Type B pancreatic cell (in vitro differentiated cells): ENCODE results near the gene BRD9. TPM values are rescaled to one million over a fixed set of nuclear protein-coding genes. Genes with fewer than 3 reads are reported as not detected.
A peak's percentile ranks its signal among the peaks of the same experiment; 100 is the strongest.
"Not testable (repeated sequence)": the region's sequence is repeated elsewhere in the genome, so short reads cannot be mapped to it uniquely, and the experiment has no call there.

ENCODE experiments used
- DNase-seq: peaks from one replicate; pipeline ENCODE4 v3.0.0; 2021; ENCODE audit warnings: mixed read lengths; ENCODE audit not compliant: unreplicated experiment; ENCODE audit errors: extremely low spot score
- H3K27ac Mint-ChIP-seq: 2 replicates; pipeline ENCODE4 v1.8.0; 2021; ENCODE audit warnings: mild to moderate bottlenecking, mixed read lengths
- H3K27me3 Mint-ChIP-seq: 2 replicates; pipeline ENCODE4 v1.8.0; 2021; ENCODE audit warnings: mixed read lengths
- H3K36me3 Mint-ChIP-seq: 2 replicates; pipeline ENCODE4 v1.8.0; 2021; ENCODE audit warnings: mixed read lengths
- H3K4me1 Mint-ChIP-seq: one replicate; pipeline ENCODE4 v1.8.0; 2021; ENCODE audit warnings: mixed read lengths; ENCODE audit not compliant: unreplicated experiment
- H3K4me3 Mint-ChIP-seq: 2 replicates; pipeline ENCODE4 v1.8.0; 2021; ENCODE audit warnings: mild to moderate bottlenecking, mixed read lengths
- H3K9me3 Mint-ChIP-seq: 2 replicates; pipeline ENCODE4 v1.8.0; 2021; ENCODE audit warnings: mixed read lengths
- CTCF ChIP-seq: fragments of 200-600 bp; sonication (generic); conservative IDR thresholded peaks from 2 replicates; pipeline ENCODE4 v1.5.0; 2021; ENCODE audit warnings: antibody characterized with exemption, mild to moderate bottlenecking
- total RNA-seq: library from RNA; stranded (reverse); gene quantifications from 2 replicates; pipeline ENCODE4 v1.2.1, GENCODE V29; 2021; ENCODE audit warnings: low replicate concordance

BRD9 gene
- total RNA-seq, 1 donor from 2014 or later = 55.6 TPM

- Mint-ChIP-seq H3K9me3 (no peaks in the 10 kb centered on the region), H3K36me3 (peaks cover 24% of the 10 kb centered on the region), H3K4me3 (no peak overlapping the region), H3K4me1 (no peaks in the 10 kb centered on the region), H3K27me3 (no peaks in the 10 kb centered on the region), H3K27ac (peak overlapping the region; percentile 68)
- no peak for DNase-seq
- no peak for TF ChIP-seq CTCF
These were observed 10.1 kb downstream of the BRD9 start for GRCh38 chr5:882253-883183.

GRCh38 chr5:881551-881935, 11.1 kb downstream of the BRD9 start:
- DNase-seq = no peak
- Mint-ChIP-seq H3K36me3 (peaks cover 19% of the 10 kb centered on the region), H3K27me3 (no peaks in the 10 kb centered on the region), H3K4me1 (no peaks in the 10 kb centered on the region), H3K4me3 (no peak overlapping the region), H3K27ac (no peak overlapping the region), H3K9me3 (no peaks in the 10 kb centered on the region)
- TF ChIP-seq CTCF = no peak

- Mint-ChIP-seq H3K36me3 (peaks cover 19% of the 10 kb centered on the region), H3K9me3 (no peaks in the 10 kb centered on the region), H3K4me3 (no peak overlapping the region), H3K27ac (no peak overlapping the region), H3K4me1 (no peaks in the 10 kb centered on the region), H3K27me3 (no peaks in the 10 kb centered on the region)
- DNase-seq = no peak
- TF ChIP-seq CTCF = no peak
These were observed 11.6 kb downstream of the BRD9 start for GRCh38 chr5:880816-881550.

GRCh38 chr5:878677-879076, 13.9 kb downstream of the BRD9 start:
- not testable (repeated sequence) for H3K27me3 Mint-ChIP-seq, H3K4me1 Mint-ChIP-seq, DNase-seq, H3K4me3 Mint-ChIP-seq, H3K27ac Mint-ChIP-seq, H3K9me3 Mint-ChIP-seq
- peaks cover 24% of the 10 kb centered on the region for H3K36me3 Mint-ChIP-seq

- peaks cover 26% of the 10 kb centered on the region for H3K36me3 Mint-ChIP-seq
- no peaks in the 10 kb centered on the region for H3K27me3 Mint-ChIP-seq
- H3K4me3 Mint-ChIP-seq = no peak overlapping the region
- no peaks in the 10 kb centered on the region for H3K4me1 Mint-ChIP-seq
- no peak for TF ChIP-seq CTCF
- DNase-seq = no peak
- H3K27ac Mint-ChIP-seq = no peak overlapping the region
- H3K9me3 Mint-ChIP-seq = no peaks in the 10 kb centered on the region
These were observed 14.5 kb downstream of the BRD9 start for GRCh38 chr5:878125-878524.
